ENCODE data around the gene MYO1H.

GRCh38 chr12:109440851-109441490 lies 93.3 kb downstream of the MYO1H start:
- TF ChIP-seq CTCF (IDR thresholded peaks at IDR 0.05; ENCODE audit: low read depth, low read length) = no peak
- TF ChIP-seq EZH2phosphoT487 (IDR thresholded peaks at IDR 0.05; ENCODE audit: low read depth) = no peak

All from OCI-LY3 (cell line).